Gastroesophageal sphincter (tissue), 4 donors: ENCODE results near the gene FAM240A. TPM values are rescaled to one million over a fixed set of nuclear protein-coding genes. Genes with fewer than 3 reads are reported as not detected.

Source experiments
- ATAC-seq: fragments of 150-250 bp; one replicate; pipeline ENCODE4 v1.9.1; 2016; ENCODE audit warnings: mild to moderate bottlenecking, moderate library complexity
- H3K27ac ChIP-seq, 4 donors: fragments of 200-600 bp; sonication (generic) in 3 of 4; 1 replicate in 3 of 4; 2 replicates in 1 of 4; pipeline ENCODE4 v1.5.1; 2016 to 2019
- H3K27me3 ChIP-seq: fragments of 200-600 bp; sonication (generic); one replicate; pipeline ENCODE4 v1.5.1; 2019
- H3K36me3 ChIP-seq, 2 donors: fragments of 200-600 bp; sonication (generic); one replicate each; pipeline ENCODE4 v1.5.1; 2019; ENCODE audit warnings: control low read depth in 1 of 2
- H3K4me1 ChIP-seq, 3 donors: fragments of 200-600 bp; sonication (generic); 1 replicate in 2 of 3; 2 replicates in 1 of 3; pipeline ENCODE4 v1.5.1; 2016 to 2019; ENCODE audit warnings: control low read depth in 2 of 3
- H3K4me3 ChIP-seq, 2 donors: fragments of 200-600 bp; sonication (generic); one replicate each; pipeline ENCODE4 v1.5.1; 2019; ENCODE audit warnings: mild to moderate bottlenecking in 1 of 2, moderate library complexity in 1 of 2
- H3K9me3 ChIP-seq, 3 donors: fragments of 200-600 bp; sonication (generic); one replicate each; pipeline ENCODE4 v1.5.1; 2017 to 2019; ENCODE audit warnings: control low read depth in 2 of 3
- EP300 ChIP-seq: sonication (generic); formaldehyde crosslinking; IDR thresholded peaks from one replicate; pipeline ENCODE4 v1.6.1; 2017; ENCODE audit warnings: antibody characterized with exemption, mild to moderate bottlenecking
- POLR2A ChIP-seq, 2 donors: fragments of 450-650 bp; IDR thresholded peaks; one replicate each; pipeline ENCODE4 v1.6.1; 2017; ENCODE audit warnings: antibody characterized with exemption in 2 of 2, mild to moderate bottlenecking in 2 of 2, moderate library complexity in 1 of 2
- POLR2AphosphoS5 ChIP-seq: sonication (generic); formaldehyde crosslinking; IDR thresholded peaks from one replicate; pipeline ENCODE4 v1.6.1; 2017; ENCODE audit warnings: antibody characterized with exemption
- WGBS, 2 donors: methylation state at CpG; one replicate each; pipeline ENCODE4 v1.1.5; 2018; ENCODE audit warnings: low coverage in 1 of 2; 5-methylcytosine and 5-hydroxymethylcytosine counted together
- total RNA-seq, 4 donors: library from RNA; depleted of rRNA; stranded (reverse); fragments of >200 nt; gene quantifications; one replicate each; pipeline ENCODE4 v1.1.0, GENCODE V29; 2016
- TF ChIP-seq, protein P1 (sequence below), 4 experiments: fragments of 200-600 bp in 2 of 4; fragments of 450-650 bp in 2 of 4; sonication (generic) in 1 of 4; IDR thresholded peaks; one replicate each; pipeline ENCODE4 v1.5.1; 2017 to 2019; ENCODE audit warnings: antibody characterized with exemption in 4 of 4, mild to moderate bottlenecking in 2 of 4, moderate library complexity in 2 of 4

FAM240A gene
- total RNA-seq, 4 donors from 2014 or later: not detected

DNA sequence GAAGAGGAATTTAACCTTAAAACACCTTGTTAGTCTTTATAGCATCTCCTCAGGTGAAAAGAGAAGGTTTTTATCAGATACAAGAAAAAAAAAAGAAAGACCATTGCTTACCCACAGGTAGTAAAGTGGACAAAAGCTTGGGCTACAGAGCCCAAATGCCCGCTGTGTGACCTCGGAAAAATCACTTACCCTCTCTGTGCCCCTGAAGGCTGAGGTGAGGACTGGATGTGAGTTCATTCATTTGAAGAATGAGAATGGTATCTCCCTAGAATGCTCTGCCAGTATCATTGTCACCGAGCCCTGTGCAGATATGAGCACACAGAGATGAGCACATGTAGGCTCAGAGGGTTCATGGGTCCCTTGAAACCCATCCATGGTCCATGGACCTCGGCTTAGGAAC is 17.6 kb upstream of the FAM240A start:
- H3K9me3 ChIP-seq: no peaks in the 10 kb centered on the region
- H3K4me1 ChIP-seq: no peaks in the 10 kb centered on the region
- TF ChIP-seq, protein P1, sequence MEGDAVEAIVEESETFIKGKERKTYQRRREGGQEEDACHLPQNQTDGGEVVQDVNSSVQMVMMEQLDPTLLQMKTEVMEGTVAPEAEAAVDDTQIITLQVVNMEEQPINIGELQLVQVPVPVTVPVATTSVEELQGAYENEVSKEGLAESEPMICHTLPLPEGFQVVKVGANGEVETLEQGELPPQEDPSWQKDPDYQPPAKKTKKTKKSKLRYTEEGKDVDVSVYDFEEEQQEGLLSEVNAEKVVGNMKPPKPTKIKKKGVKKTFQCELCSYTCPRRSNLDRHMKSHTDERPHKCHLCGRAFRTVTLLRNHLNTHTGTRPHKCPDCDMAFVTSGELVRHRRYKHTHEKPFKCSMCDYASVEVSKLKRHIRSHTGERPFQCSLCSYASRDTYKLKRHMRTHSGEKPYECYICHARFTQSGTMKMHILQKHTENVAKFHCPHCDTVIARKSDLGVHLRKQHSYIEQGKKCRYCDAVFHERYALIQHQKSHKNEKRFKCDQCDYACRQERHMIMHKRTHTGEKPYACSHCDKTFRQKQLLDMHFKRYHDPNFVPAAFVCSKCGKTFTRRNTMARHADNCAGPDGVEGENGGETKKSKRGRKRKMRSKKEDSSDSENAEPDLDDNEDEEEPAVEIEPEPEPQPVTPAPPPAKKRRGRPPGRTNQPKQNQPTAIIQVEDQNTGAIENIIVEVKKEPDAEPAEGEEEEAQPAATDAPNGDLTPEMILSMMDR (IDR thresholded peaks at IDR 0.05): no peak
- TF ChIP-seq POLR2A (IDR thresholded peaks at IDR 0.05) (no peak), EP300 (no peak), POLR2AphosphoS5 (no peak)
- ATAC-seq: no peak
- H3K4me3 ChIP-seq: no peak overlapping the region
- WGBS, 2 donors: 84 to 98% methylated on average over 2 to 3 of the region's 4 CpGs
- no peaks in the 10 kb centered on the region for H3K36me3 ChIP-seq
- H3K27me3 ChIP-seq: no peaks in the 10 kb centered on the region
- no peak overlapping the region for H3K27ac ChIP-seq

DNA sequence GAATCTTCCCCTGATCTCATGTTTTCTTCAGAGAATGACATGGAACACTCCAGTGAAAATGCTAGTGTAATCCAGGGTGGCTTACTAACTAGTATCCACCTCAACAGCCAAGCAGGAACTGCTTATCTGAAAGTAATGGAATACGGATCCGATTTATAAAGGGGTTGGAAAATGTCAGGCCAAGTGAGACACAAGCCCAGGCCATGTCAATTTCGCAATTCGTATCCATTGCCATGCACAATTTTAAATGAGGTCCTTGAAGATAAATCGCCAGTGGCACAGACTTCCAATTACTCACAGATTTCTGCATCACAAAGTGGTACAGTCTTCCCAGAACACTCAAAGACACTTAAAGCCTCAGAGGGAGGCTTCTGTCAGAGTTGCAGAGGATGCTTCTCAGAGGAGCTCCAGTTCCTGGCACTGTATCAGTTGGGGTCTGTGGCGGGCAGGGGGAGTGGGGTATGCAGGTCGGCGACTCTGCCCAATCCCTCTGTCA is 16.5 kb upstream of the FAM240A start:
- no peaks in the 10 kb centered on the region for H3K36me3 ChIP-seq
- no peak for ATAC-seq
- no peak overlapping the region for H3K27ac ChIP-seq
- no peaks in the 10 kb centered on the region for H3K9me3 ChIP-seq
- no peaks in the 10 kb centered on the region for H3K4me1 ChIP-seq
- H3K4me3 ChIP-seq: no peak overlapping the region
- WGBS, 2 donors: 83 to 93% methylated on average over 5 to 6 of the region's 8 CpGs
- no peaks in the 10 kb centered on the region for H3K27me3 ChIP-seq
- TF ChIP-seq POLR2A (IDR thresholded peaks at IDR 0.05): no peak
- TF ChIP-seq EP300: no peak
- TF ChIP-seq POLR2AphosphoS5: no peak
- TF ChIP-seq, protein P1 (IDR thresholded peaks at IDR 0.05): no peak

DNA sequence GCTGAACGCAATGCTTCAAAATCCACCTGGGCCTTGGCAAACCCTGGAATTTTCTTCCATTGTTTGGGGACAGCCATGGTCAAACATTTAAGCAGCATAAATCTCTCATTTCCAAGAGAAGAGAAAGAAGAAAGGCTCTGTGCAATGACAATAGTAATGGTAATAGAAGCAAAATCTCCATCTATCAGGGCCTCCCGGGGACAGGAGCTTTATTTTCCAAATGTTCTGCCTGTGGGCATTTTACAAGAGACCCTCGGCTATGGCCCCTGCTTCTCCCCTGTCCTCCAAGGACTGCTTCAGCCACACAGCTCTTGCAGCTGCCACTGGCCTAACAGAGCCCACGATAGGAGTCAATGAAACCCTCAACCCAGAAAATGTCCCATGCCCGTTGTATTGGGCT is 12.7 kb upstream of the FAM240A start:
- H3K36me3 ChIP-seq: no peaks in the 10 kb centered on the region
- H3K27me3 ChIP-seq: no peaks in the 10 kb centered on the region
- WGBS, 2 donors: 76% methylated on average over 2 of the region's 5 CpGs; no CpG with 5 or more reads in 1 of the 2 donors
- H3K27ac ChIP-seq: no peak overlapping the region
- ATAC-seq: no peak
- no peak for TF ChIP-seq POLR2A (IDR thresholded peaks at IDR 0.05)
- TF ChIP-seq, protein P1 (IDR thresholded peaks at IDR 0.05): no peak
- TF ChIP-seq EP300: no peak
- H3K4me1 ChIP-seq: no peaks in the 10 kb centered on the region
- no peak overlapping the region for H3K4me3 ChIP-seq
- no peaks in the 10 kb centered on the region for H3K9me3 ChIP-seq

DNA sequence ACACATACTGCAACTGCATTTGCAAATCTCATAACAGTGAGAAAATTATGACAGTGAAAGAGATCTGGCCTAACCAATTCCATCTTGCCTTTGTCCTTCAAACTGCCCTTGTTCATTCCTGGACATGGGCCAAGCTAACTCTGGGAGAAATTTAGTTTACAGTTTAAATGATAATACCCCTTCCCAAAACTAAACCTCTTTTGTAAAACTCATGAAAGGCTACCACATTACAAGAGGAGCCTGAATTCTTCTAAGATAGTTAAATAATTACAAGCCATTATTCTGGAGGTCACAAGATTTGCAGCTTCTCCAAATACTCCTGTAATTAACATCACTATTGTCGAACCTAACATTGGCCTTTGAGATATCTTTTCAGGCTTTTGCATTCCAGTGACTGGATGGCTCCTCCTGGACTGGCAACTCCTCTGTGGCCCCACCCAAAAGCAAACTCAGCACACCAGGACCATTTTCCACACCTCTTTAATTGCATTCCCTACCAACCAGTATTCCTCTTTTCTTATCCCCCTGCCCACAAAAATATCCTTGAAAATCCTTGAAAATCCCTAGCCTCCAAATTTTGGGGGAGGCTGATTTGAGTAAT is 8.8 kb upstream of the FAM240A start:
- no peaks in the 10 kb centered on the region for H3K4me1 ChIP-seq

More for the DNA sequence above, 8.8 kb upstream of the FAM240A start:
- 33% methylated on average over 1 of the region's 1 CpG for WGBS, 2 donors
- no peak overlapping the region for H3K4me3 ChIP-seq
- no peaks in the 10 kb centered on the region for H3K36me3 ChIP-seq
- no peaks in the 10 kb centered on the region for H3K9me3 ChIP-seq
- TF ChIP-seq EP300 (no peak), POLR2A (IDR thresholded peaks at IDR 0.05) (no peak), POLR2AphosphoS5 (no peak)
- TF ChIP-seq, protein P1 (IDR thresholded peaks at IDR 0.05): no peak
- no peaks in the 10 kb centered on the region for H3K27me3 ChIP-seq
- no peak overlapping the region for H3K27ac ChIP-seq
- ATAC-seq: no peak
